A673 (cell line): Measurements from ENCODE around the gene CNIH1. TPM values are rescaled to one million over a fixed set of nuclear protein-coding genes. Genes with fewer than 3 reads are reported as not detected.
A peak's percentile ranks its signal among the peaks of the same experiment; 100 is the strongest.
"Not testable (repeated sequence)": the region's sequence is repeated elsewhere in the genome, so short reads cannot be mapped to it uniquely, and the experiment has no call there.

ENCODE experiments used
- BruUV-seq: library from RNA; stranded (reverse); fragments of 400-500 nt; replicated peaks from 2 replicates; lab custom pipeline; 2021; lab: Mats Ljungman, UMichigan
- CTCF ChIA-PET: fragments of 300-600 bp; sonication (Branson Sonifier 250); formaldehyde crosslinking; loops from one replicate; lab custom pipeline; 2022; ENCODE audit warnings: antibody characterized with exemption; lab: Charles Lee
- POLR2A ChIA-PET: fragments of 300-600 bp; sonication (Branson Sonifier 250); formaldehyde crosslinking; loops from one replicate; lab custom pipeline; 2022; ENCODE audit warnings: antibody characterized with exemption; ENCODE audit not compliant: low non-redundant PET; lab: Charles Lee
- DNase-seq: peaks from one replicate; pipeline ENCODE4 v3.0.0-alpha.2; 2015; ENCODE audit warnings: low spot score
- H3K27ac ChIP-seq: fragments of 200-600 bp; sonication (generic); 2 replicates; pipeline ENCODE4 v1.5.1; 2016; ENCODE audit warnings: mixed run types, low read depth, mild to moderate bottlenecking, mixed read lengths, antibody characterized with exemption, low read length; ENCODE audit not compliant: poor library complexity, severe bottlenecking
- H3K27me3 ChIP-seq: fragments of 200-600 bp; sonication (generic); replicated peaks from 2 replicates; pipeline ENCODE4 v1.6.1; 2017; ENCODE audit warnings: mixed run types, low read depth, mild to moderate bottlenecking, mixed read lengths, antibody characterized with exemption, low read length; ENCODE audit not compliant: insufficient read depth, poor library complexity
- H3K36me3 ChIP-seq: fragments of 200-600 bp; sonication (generic); 2 replicates; pipeline ENCODE4 v1.6.1; 2016; ENCODE audit warnings: mixed run types, mild to moderate bottlenecking, mixed read lengths, antibody characterized with exemption, low read length; ENCODE audit not compliant: insufficient read depth, poor library complexity, severe bottlenecking
- H3K4me1 ChIP-seq: fragments of 200-600 bp; sonication (generic); 2 replicates; pipeline ENCODE4 v1.6.1; 2017; ENCODE audit warnings: mixed run types, mild to moderate bottlenecking, mixed read lengths, antibody characterized with exemption, low read length; ENCODE audit not compliant: insufficient read depth, poor library complexity, severe bottlenecking
- H3K4me3 ChIP-seq: fragments of 200-600 bp; sonication (generic); 2 replicates; pipeline ENCODE4 v1.5.1; 2016; ENCODE audit warnings: low read depth, mixed run types, mild to moderate bottlenecking, mixed read lengths, low read length; ENCODE audit not compliant: poor library complexity, severe bottlenecking
- H3K9me3 ChIP-seq: fragments of 200-600 bp; sonication (generic); 2 replicates; pipeline ENCODE4 v1.6.1; 2016; ENCODE audit warnings: mixed run types, low read depth, mild to moderate bottlenecking, mixed read lengths, antibody characterized with exemption, low read length; ENCODE audit not compliant: poor library complexity, severe bottlenecking
- CTCF ChIP-seq: fragments of 300-800, 200-600 bp; sonication (generic); conservative IDR thresholded peaks from 2 replicates; pipeline ENCODE4 v1.5.1; 2017; ENCODE audit warnings: low read depth, mild to moderate bottlenecking, antibody characterized with exemption, low read length, moderate library complexity, mixed read lengths
- EZH2 ChIP-seq: fragments of 200-600 bp; sonication (generic); IDR thresholded peaks from 2 replicates; pipeline ENCODE4 v1.6.1; 2017; ENCODE audit warnings: borderline replicate concordance, low read depth, mild to moderate bottlenecking, mixed read lengths, antibody characterized with exemption, low read length; ENCODE audit not compliant: poor library complexity, severe bottlenecking
- intact Hi-C: fragments of 100-400 bp; cut with micrococcal nuclease; formaldehyde crosslinking; loops from one replicate; pipeline ENCODE4 v1.10.0; 2022; ENCODE audit not compliant: unreplicated experiment
- total RNA-seq: library from RNA; stranded (reverse); gene quantifications from 2 replicates; pipeline ENCODE4 v1.2.3, GENCODE V29; 2021

Gene CNIH1
- total RNA-seq, 1 experiment from 2014 or later: 170 TPM

DNA sequence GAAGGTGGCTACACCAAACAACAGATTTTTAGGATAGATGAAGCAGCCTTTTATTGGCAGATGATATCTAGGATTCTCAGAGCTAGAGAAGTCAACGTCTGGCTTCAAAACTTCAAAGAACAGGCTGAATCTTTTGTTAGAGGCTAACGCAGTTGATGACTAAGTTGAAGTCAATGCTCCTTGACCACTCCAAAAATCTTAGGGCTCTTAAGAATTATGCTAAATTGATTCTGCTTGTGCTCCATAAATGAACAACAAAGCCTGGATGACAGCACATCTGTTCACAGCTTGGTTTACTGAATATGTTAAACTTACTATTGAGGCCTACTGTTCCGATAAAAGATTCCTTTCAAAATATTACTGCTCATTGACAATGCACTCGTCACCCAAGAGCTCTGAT lies 57.3 kb downstream of the CNIH1 start:
- Histone ChIP-seq H3K9me3 (no peaks in the 10 kb centered on the region), H3K27me3 (peaks cover 21% of the 10 kb centered on the region), H3K4me1 (no peaks in the 10 kb centered on the region), H3K27ac (no peak overlapping the region), H3K36me3 (no peaks in the 10 kb centered on the region), H3K4me3 (no peak overlapping the region)
- POLR2A ChIA-PET: no interaction called here
- no peak for DNase-seq
- TF ChIP-seq CTCF (no peak), EZH2 (no peak)
- intact Hi-C loops: no loop called here
- no TSS peak for BruUV-seq
- CTCF ChIA-PET: no interaction called here

GRCh38 chr14:54381821-54382220 lies 59.4 kb downstream of the CNIH1 start:
- ChIA-PET POLR2A (no interaction called here), CTCF (no interaction called here)
- no peak overlapping the region for H3K4me3 ChIP-seq
- H3K36me3 ChIP-seq: no peaks in the 10 kb centered on the region
- H3K9me3 ChIP-seq: no peaks in the 10 kb centered on the region
- TF ChIP-seq EZH2 (no peak), CTCF (no peak)
- intact Hi-C loops: no loop called here
- no peak for DNase-seq
- BruUV-seq: no TSS peak
- H3K27ac ChIP-seq: no peak overlapping the region
- peaks cover 7% of the 10 kb centered on the region for H3K27me3 ChIP-seq
- H3K4me1 ChIP-seq: no peaks in the 10 kb centered on the region

DNA sequence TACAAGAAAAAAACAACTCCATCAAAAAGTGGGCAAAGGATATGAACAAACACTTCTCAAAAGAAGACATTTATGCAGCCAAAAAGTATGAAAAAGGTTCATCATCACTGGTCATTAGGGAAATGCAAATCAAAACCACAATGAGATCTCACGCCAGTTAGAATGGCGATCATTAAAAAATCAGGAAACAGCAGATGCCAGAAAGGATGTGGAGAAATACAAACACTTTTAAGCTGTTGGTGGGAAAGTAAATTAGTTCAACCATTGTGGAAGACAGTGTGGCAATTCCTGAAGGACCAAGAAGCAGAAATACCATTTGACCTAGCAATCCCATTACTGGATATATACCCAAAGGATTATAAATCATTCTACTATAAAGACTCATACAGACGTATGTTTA lies 60.6 kb downstream of the CNIH1 start:
- H3K36me3 ChIP-seq, BruUV-seq, H3K4me3 ChIP-seq, H3K4me1 ChIP-seq, POLR2A ChIA-PET, intact Hi-C loops, CTCF ChIA-PET, H3K27ac ChIP-seq, H3K9me3 ChIP-seq, H3K27me3 ChIP-seq: not testable (repeated sequence)
- DNase-seq: peak; percentile 73

- H3K9me3 ChIP-seq, H3K4me1 ChIP-seq, H3K36me3 ChIP-seq, CTCF ChIA-PET, H3K27ac ChIP-seq, intact Hi-C loops, BruUV-seq, H3K4me3 ChIP-seq, H3K27me3 ChIP-seq, POLR2A ChIA-PET, DNase-seq: not testable (repeated sequence)
Measured at GRCh38 chr14:54378893-54379292, 62.3 kb downstream of the CNIH1 start.
